ENCODE measurements around the gene FEZF2. TPM values are rescaled to one million over a fixed set of nuclear protein-coding genes. Genes with fewer than 3 reads are reported as not detected.

The FEZF2 gene
- polyA plus RNA-seq, 3 donors = not detected

DNA sequence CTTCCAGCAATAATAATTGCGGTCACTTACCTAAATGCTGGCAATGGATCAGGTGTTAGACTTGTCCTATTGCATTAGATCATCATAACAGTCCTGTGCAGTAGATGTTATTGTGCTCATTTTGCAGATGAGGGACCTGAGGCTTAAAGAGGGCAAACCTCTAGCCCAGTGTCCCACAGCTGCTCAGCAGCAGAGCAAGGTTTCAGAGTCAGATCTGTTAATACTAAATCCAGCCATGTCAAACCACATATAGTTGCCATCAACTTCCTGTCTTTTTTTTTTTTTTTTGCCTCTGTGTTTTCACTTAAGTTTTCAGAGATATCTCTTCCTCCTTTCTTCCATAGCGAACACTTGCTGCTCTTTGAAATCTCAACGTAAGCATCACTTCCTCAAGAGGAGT, 12.1 kb downstream of the FEZF2 start:
- H3K4me3 ChIP-seq (replicated peaks in 1 of 3; ENCODE audit: low read depth in 2 of 3, low read length in 3 of 3) = no peak overlapping the region
- Mint-ChIP-seq H3K27ac (no peak overlapping the region), H3K36me3 (no peaks in the 10 kb centered on the region), H3K9me3 (peaks cover 0 to 17% (median 2%) of the 10 kb centered on the region in 7 donors), H3K27me3 (ENCODE audit: low read depth in 3 of 3) (peaks cover 23 to 32% (median 27%) of the 10 kb centered on the region in 3 donors), H3K4me3 (no peak overlapping the region), H3K4me1 (no peaks in the 10 kb centered on the region)
- no peaks in the 10 kb centered on the region for H3K36me3 ChIP-seq (replicated peaks in 1 of 2; ENCODE audit: control insufficient read depth in 1 of 2, insufficient read depth in 2 of 2, low read length in 2 of 2)
- TF ChIP-seq, protein P1, sequence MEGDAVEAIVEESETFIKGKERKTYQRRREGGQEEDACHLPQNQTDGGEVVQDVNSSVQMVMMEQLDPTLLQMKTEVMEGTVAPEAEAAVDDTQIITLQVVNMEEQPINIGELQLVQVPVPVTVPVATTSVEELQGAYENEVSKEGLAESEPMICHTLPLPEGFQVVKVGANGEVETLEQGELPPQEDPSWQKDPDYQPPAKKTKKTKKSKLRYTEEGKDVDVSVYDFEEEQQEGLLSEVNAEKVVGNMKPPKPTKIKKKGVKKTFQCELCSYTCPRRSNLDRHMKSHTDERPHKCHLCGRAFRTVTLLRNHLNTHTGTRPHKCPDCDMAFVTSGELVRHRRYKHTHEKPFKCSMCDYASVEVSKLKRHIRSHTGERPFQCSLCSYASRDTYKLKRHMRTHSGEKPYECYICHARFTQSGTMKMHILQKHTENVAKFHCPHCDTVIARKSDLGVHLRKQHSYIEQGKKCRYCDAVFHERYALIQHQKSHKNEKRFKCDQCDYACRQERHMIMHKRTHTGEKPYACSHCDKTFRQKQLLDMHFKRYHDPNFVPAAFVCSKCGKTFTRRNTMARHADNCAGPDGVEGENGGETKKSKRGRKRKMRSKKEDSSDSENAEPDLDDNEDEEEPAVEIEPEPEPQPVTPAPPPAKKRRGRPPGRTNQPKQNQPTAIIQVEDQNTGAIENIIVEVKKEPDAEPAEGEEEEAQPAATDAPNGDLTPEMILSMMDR (IDR thresholded peaks at IDR 0.05) = no peak
- no peaks in the 10 kb centered on the region for H3K79me2 ChIP-seq (ENCODE audit: insufficient read depth, low read length)
- no peak overlapping the region for H2AFZ ChIP-seq (ENCODE audit: insufficient read depth, low read depth, low read length, poor library complexity, severe bottlenecking)
- H4K20me1 ChIP-seq (ENCODE audit: insufficient read depth, low read length) = no peaks in the 10 kb centered on the region
- H3K9ac ChIP-seq (ENCODE audit: insufficient read depth, low read length, poor library complexity, severe bottlenecking) = no peak overlapping the region
- H3K4me2 ChIP-seq (replicated peaks; ENCODE audit: extremely low read depth, low read length, poor library complexity, severe bottlenecking) = no peak overlapping the region
- WGBS (ENCODE audit: insufficient coverage) = no CpG with 5 or more reads among the region's 3 CpGs
- H3K27ac ChIP-seq (ENCODE audit: low read depth in 1 of 2, low read length in 2 of 2) = no peak overlapping the region
- H3K27me3 ChIP-seq (ENCODE audit: control insufficient read depth in 2 of 2, insufficient read depth in 2 of 2, low read length in 2 of 2) = peaks cover 21 to 27% of the 10 kb centered on the region in 2 donors
- H3K9me3 ChIP-seq (replicated peaks in 1 of 2; ENCODE audit: control insufficient read depth in 1 of 2, insufficient read depth in 1 of 2, low read length in 2 of 2) = no peaks in the 10 kb centered on the region
- H3K4me1 ChIP-seq (ENCODE audit: control insufficient read depth in 1 of 2, insufficient read depth in 2 of 2, low read length in 2 of 2) = no peaks in the 10 kb centered on the region
- DNase-seq = no peak
- intact Hi-C loops (cut with micrococcal nuclease) = no loop called here

DNA sequence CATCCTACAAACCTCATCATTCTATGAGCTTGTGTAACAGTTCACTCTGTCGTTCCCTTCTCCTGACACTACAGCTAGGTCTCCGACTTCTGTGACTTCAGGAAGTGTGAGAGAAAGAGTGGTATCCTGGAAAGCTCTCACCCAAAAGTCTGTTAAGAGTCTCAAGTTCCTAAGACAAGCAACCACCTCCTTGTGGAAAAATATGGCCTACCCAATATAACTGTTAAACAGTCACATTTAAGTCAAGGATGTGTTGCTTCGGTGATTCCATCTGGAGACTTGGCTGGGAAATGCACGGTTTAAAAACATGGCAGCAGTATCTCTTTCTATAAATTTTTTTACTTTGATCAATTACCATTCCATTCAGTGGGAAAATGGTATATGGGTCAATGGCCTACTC, 13.8 kb downstream of the FEZF2 start:
- Histone ChIP-seq H3K9ac (ENCODE audit: insufficient read depth, low read length, poor library complexity, severe bottlenecking) (no peak overlapping the region), H3K27me3 (ENCODE audit: control insufficient read depth in 2 of 2, insufficient read depth in 2 of 2, low read length in 2 of 2) (peaks cover 6 to 11% of the 10 kb centered on the region in 2 donors), H3K4me3 (replicated peaks in 1 of 3; ENCODE audit: low read depth in 2 of 3, low read length in 3 of 3) (no peak overlapping the region), H3K4me1 (ENCODE audit: control insufficient read depth in 1 of 2, insufficient read depth in 2 of 2, low read length in 2 of 2) (no peaks in the 10 kb centered on the region), H3K9me3 (replicated peaks in 1 of 2; ENCODE audit: control insufficient read depth in 1 of 2, insufficient read depth in 1 of 2, low read length in 2 of 2) (no peaks in the 10 kb centered on the region), H4K20me1 (ENCODE audit: insufficient read depth, low read length) (no peaks in the 10 kb centered on the region), H3K36me3 (replicated peaks in 1 of 2; ENCODE audit: control insufficient read depth in 1 of 2, insufficient read depth in 2 of 2, low read length in 2 of 2) (no peaks in the 10 kb centered on the region), H3K79me2 (ENCODE audit: insufficient read depth, low read length) (no peaks in the 10 kb centered on the region), H3K4me2 (replicated peaks; ENCODE audit: extremely low read depth, low read length, poor library complexity, severe bottlenecking) (no peak overlapping the region), H3K27ac (ENCODE audit: low read depth in 1 of 2, low read length in 2 of 2) (no peak overlapping the region), H2AFZ (ENCODE audit: insufficient read depth, low read depth, low read length, poor library complexity, severe bottlenecking) (no peak overlapping the region)
- no peak for DNase-seq
- intact Hi-C loops (cut with micrococcal nuclease) = no loop called here
- Mint-ChIP-seq H3K9me3 (peaks cover 0 to 7% (median 0%) of the 10 kb centered on the region in 7 donors), H3K27me3 (ENCODE audit: low read depth in 3 of 3) (peaks cover 8 to 17% (median 12%) of the 10 kb centered on the region in 3 donors), H3K4me3 (no peak overlapping the region), H3K27ac (no peak overlapping the region), H3K4me1 (no peaks in the 10 kb centered on the region), H3K36me3 (no peaks in the 10 kb centered on the region)
- WGBS (ENCODE audit: insufficient coverage) = no CpG with 5 or more reads among the region's 4 CpGs
- TF ChIP-seq, protein P1 (IDR thresholded peaks at IDR 0.05) = no peak
